Activated CD4-positive, alpha-beta memory T cell treated with anti-CD3 and anti-CD28 coated beads, Interleukin-2, amount 10 ng/mL, durations not matched to agents 7 days and 5 days (primary cell): ENCODE measurements around the gene C14orf119. TPM values are rescaled to one million over a fixed set of nuclear protein-coding genes. Genes with fewer than 3 reads are reported as not detected.

Experiments
- total RNA-seq, 2 experiments: library from RNA; stranded (reverse); gene quantifications; one replicate each; pipeline ENCODE4 v1.2.3, GENCODE V29; 2021

Gene C14orf119
- total RNA-seq, 2 experiments from 2014 or later, result 49.2 to 55.5 TPM

Other genes starting within 250 kb of the C14orf119 start
- 10 to 100 TPM; 88.5 to 98.6 TPM for gene LRP10, start 223.8 kb upstream of the C14orf119 start, total RNA-seq
- 1 to 10 TPM in 1 of 2 experiments, under 1 TPM in 1; 0.98 to 1.2 TPM for gene REM2, start 212.3 kb upstream of the C14orf119 start, total RNA-seq
- 10 to 100 TPM; 71.8 to 73.5 TPM for gene RBM23, start 176.4 kb upstream of the C14orf119 start, total RNA-seq
- 10 to 100 TPM; 46.3 to 49.8 TPM for gene PRMT5, start 166.1 kb upstream of the C14orf119 start, total RNA-seq
- 10 to 100 TPM; 60.2 to 66.5 TPM for gene HAUS4, start 138.4 kb upstream of the C14orf119 start, total RNA-seq
- 1 to 10 TPM; 1.2 to 1.3 TPM for gene AJUBA, start 113.0 kb upstream of the C14orf119 start, total RNA-seq
- gene C14orf93, start 85.4 kb upstream of the C14orf119 start, total RNA-seq, result 10 to 100 TPM in 1 of 2 experiments, 1 to 10 TPM in 1; 9.4 to 10.4 TPM
- 10 to 100 TPM; 55.0 to 57.5 TPM for gene PSMB5, start 60.6 kb upstream of the C14orf119 start, total RNA-seq
- not detected for gene PSMB11, start 53.3 kb upstream of the C14orf119 start, total RNA-seq
- 1 to 10 TPM; 1.6 to 2.0 TPM for gene CDH24, start 38.0 kb upstream of the C14orf119 start, total RNA-seq
- 100 to 1,000 TPM; 166 to 167 TPM for gene ACIN1, start 369 bp upstream of the C14orf119 start, total RNA-seq
- gene CIROP, start 9.5 kb downstream of the C14orf119 start, total RNA-seq, result not detected
- gene CEBPE, start 23.8 kb downstream of the C14orf119 start, total RNA-seq, result under 1 TPM; 0.25 to 0.83 TPM
- under 1 TPM; 0.76 to 0.93 TPM for gene SLC7A8, start 88.2 kb downstream of the C14orf119 start, total RNA-seq
- gene RNF212B, start 142.4 kb downstream of the C14orf119 start, total RNA-seq, result not detected
- 10 to 100 TPM; 11.7 to 11.9 TPM for gene HOMEZ, start 190.6 kb downstream of the C14orf119 start, total RNA-seq
- gene PPP1R3E, start 207.4 kb downstream of the C14orf119 start, total RNA-seq, result 10 to 100 TPM; 29.7 to 34.4 TPM
- gene BCL2L2, start 211.3 kb downstream of the C14orf119 start, total RNA-seq, result 1 to 10 TPM; 2.1 to 4.1 TPM
- 100 to 1,000 TPM; 194 to 198 TPM for gene PABPN1, start 226.0 kb downstream of the C14orf119 start, total RNA-seq